ENCODE results near the gene CTDP1.

CTDP1 gene

DNA sequence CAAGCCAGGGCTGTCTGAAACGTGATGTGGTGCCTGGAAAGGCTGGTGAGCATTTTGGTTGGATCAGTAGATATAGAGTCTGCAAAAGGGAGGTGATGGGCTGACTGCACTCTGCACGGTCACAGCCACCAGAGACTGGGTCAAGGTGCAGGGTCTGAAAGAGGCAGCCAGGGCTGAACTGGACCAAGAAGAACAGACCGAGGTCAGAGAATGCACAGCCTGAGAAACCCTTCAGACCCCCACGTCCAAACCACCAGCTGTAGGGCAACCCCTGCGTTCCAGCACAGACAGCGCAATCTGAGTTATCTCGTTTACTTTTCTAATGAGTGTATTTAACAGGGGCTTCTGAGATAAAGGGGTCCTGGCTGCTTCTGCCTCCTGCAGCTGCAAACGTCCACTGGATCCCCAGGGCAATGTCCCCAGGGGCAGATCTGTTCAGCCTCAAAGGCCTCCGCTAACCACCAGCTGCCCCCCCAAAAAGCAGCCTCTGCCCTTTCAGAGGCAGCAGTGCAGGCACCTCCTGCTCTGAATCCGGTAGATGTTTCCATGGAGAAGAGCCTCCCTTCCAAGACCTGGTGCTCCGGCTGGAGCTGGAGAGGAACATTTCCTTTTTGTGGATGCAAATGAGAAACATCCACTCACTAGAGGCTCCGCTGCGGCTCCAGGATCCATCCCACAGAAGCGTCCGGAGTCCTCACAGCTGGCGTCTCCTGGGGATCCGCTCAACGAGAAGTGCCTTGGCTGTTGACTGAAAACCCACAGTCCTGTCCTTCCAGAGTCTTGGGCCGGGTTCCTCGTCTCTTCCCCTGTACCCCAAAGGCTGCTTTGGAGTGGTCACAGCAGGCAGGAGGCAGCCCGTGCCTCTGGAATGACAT lies 117.2 kb downstream of the CTDP1 start:
- DNase-seq (ENCODE audit: low read depth in 3 of 3), result no peak

DNA sequence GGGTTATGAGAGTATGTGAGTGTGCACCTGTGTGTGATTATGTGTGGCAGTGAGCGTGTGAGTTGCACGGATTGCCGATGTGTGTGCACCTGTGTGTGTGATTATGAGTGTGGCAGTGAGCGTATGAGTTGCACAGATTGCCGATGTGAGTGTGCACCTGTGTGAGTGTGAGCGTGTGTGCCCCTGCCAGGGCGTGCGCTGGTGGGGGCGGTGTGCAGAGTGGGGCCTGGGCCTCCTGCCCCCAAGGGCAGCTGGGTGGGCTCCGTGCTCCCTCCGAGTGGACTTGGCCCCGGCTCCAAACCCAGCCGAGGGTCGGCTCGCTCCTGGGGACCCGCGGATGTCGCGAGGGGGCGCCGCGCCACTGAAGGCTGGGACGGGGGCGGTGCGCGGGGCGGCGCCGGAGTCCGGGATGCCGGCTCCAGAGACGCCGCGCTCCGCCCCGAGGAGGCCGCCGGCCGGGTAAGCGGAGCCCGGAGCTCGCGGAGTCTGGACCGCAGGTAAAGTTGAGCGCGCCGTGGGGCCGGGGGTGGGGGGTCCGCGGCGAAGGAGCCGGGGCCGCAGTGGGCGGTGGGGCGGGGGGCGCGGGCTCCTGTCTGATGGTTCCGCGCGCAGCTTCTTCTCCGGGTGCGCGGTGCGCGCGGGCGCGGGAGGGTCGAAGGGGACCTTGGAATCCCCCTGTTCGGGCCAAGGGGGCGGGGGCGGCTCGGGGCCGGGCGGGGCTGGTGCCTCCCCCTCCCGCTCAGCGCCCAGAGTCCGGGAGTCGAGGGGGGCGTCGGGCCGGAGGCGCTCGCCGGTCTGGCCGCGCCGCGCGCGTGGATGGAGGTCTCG lies 118.1 kb downstream of the CTDP1 start, which contains the start of gene KCNG2:
TSS of gene KCNG2 (plus strand) at position 421 of the 828 bp plus-strand sequence. CDS start 65,730 bp downstream, outside the sequence.
- no peak for DNase-seq (ENCODE audit: low read depth in 3 of 3)

DNA sequence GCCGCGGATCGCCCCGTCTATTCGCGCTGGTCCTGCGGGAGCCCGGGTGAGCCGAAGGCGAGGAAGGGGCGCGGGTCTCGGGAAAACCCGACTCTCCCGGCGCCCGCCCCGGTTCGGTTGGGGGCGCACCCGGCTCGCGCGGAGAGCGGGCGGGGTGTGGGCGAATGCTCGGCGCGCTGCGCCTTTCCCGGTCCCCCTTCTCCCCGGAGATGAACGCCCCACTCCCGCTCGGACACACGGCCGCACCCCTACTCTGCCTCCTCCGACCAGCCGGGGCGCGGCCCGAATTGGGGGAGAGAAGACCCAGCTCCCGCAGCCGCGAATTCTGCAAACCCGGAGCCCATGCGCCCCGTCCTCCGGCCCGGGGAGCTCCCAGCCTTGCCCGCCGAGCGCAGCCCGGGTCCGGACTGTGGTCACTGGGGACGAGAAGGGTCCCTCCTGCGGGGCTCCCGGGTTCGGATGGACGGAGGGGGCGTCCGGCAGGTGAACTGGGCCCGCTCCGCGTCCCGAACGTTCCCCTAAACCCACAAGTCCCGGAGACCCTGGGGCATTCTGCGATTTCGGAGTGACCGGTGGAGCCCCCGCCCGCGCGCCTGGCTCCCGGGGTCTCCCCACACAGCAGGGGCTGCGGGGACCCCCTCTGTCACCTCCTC lies 118.9 kb downstream of the CTDP1 start:
- DNase-seq (ENCODE audit: low read depth in 3 of 3), result no peak

DNA sequence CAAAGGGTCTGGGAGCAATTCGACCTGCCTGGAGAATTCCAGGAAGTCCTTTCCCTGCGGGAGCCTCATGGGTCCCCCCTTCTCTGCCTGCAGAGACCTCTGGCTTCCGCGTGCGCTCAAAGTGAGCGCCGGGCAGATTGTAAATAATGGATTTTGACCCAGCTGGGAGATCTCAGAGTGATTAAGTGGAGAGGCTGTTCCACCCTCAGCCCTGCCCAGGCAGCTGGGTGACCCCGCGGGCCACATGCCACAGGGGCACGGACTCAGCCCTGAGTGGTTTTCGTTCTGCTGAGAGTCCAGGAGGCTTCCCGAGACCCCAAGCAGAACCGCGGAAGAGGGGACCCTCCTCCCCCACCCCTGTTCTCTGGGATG lies 119.4 kb downstream of the CTDP1 start:
- no peak for DNase-seq (ENCODE audit: low read depth in 3 of 3)

DNA sequence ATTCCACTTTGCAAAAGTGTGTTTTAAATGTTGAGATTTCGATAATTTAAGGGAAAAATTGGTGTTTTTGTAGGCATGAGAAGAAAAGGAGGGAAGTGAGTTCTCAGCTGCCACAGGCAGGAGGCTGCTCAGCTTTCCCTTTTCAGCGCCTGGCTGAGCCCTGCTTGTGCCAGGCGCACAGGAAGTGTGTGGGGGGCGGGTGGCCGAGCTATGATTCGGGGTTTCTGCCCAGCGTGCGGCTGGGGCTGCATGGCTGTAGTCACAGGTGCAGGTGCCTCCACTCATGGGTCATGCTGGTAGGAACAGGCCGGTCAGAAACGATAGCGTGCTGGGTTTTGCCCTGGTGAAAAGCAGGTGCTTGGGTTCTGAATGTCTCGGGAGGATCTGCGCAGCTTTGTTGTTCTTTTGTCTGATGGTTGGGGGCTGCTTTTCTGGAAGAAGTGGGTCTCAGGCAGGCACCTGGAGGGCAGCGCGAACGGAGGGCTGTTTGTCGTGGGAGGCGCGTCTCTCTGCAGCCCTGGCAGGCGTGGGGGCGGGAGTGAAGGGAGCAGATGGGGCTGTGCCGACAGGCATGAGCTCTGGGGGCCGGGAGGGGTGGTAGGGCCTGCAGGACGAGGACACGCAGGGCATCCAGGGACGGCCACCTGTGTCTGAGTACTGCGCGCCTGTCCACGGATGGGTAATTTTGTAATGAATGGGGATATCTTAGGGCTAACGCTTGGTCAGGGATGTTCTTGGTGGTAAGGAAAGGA lies 120.2 kb downstream of the CTDP1 start:
- DNase-seq (ENCODE audit: low read depth in 3 of 3), result no peak

DNA sequence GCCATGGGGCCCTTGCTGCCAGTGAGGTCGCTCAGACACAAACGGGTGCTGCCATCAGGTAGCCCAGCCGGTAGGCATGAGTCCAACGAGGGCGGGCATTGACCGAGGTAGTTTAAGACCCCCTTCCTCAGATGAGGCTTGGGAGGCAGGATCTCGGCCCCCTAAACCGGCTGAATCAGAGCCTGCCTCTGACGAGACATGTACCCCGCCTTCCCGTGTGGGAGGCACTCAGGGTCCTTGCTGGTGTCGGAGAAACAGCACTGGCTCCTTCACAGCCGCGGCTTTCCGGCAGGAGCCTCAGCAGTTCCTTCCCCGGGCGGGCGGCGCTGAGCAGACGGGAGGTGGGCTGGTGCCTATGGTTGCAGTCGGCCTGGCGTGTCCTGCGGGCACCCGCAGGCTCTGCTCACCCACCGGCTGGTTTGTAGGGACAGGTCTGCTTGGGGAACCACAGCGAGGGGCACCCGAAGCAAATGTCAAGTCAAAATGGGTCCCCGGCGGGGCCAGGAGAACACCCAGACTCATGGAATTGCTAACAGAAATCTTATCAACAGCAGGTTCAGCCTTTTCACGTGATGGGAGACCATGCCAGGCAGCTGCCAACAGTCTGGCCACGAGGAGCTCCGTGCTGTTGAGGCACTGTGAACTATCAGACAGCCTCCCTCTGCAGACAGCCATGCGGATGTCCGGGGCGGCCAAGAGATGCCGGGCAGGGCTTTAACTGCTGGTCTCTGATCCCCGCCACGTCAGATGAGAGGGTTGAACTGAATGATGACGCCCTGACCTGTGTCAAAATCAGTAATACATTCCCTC lies 121.0 kb downstream of the CTDP1 start:
- DNase-seq (ENCODE audit: low read depth in 3 of 3), result no peak

DNA sequence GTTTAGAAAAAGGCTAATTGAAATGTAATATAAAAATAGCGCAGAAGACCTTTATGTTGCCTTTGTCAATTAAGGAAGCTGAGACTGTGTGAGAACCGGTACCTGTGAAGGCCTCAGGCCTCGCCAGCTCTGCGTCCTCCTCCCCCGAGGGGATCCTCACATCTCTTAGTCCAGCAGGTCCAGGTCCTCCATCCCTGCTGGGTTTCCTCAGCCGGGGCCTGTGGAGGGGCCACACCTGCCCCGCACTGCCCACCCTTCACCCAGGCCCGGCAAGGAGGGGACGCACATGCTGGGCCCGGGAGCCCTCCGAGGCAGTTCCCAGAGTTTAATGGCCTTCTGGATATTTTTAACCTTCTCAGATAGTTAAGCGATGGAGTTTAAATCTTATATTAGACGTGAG lies 121.6 kb downstream of the CTDP1 start:
- no peak for DNase-seq (ENCODE audit: low read depth in 3 of 3)

DNA sequence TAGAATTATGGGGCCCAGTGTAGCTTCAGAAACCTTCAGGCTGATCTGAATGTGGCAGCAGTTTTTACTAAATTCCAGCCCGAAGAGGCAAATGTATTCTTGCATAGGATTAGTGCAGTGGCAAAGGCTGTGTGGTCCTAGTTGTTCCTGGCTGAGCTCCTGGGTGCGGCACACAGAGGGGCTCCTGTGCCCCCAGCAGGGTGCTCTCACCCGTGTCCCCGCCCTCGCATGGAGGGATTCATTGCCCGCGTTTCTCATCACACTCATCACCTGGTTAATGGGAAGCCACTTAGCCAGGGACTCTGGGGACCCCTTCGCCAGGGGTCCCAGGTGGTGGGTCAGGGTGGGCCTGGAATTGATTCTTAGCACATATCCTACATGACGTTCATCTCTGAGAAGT lies 122.0 kb downstream of the CTDP1 start:
- DNase-seq (ENCODE audit: low read depth in 3 of 3), result no peak

DNA sequence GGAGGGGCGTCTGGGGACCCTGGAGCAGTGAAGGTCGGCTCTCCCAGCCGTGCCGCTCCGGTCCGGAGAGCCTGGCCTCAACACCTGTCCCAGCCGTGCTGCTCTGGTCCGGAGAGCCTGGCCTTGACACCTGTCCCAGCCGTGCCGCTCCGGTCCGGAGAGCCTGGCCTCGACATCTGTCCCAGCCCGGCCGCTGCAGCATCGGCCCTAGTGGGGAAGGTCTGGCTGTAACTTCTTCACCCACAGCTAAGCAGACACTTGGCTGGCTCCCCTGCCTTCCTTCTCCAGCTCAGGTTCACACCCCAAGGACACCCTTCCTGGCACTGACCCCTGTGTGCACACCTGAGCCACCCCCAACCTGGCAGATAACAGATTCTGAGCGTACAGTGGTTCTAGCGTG lies 122.7 kb downstream of the CTDP1 start:
- DNase-seq (ENCODE audit: low read depth in 3 of 3), result no peak

DNA sequence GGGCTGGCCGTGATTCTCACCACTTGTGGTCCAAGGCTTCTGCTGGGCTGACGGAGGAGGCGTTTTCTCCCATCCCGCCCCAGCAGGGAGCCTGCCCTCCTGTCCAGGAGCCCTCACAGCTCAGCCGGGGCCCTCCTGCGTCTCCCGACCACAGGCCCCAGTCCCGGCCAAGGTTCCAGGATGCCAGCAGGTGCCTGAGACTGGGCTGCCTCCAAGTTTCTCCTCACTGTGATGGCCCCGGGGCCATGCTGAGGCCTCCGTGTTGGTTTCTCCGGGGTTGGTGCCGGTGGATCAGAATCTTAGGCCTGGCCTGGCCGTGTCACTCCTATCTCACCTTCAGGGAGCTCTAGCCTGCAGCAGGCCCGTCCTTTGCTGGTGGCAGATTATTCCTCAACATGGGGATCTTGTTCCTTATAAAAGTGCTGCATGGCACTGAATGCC lies 124.0 kb downstream of the CTDP1 start:
- no peak for DNase-seq (ENCODE audit: low read depth in 3 of 3)
